HCT116 (cell line): Measurements from ENCODE around the gene ALDH9A1. TPM values are rescaled to one million over a fixed set of nuclear protein-coding genes. Genes with fewer than 3 reads are reported as not detected.

Source experiments
- ATAC-seq: fragments of 200-7000 bp; cut with Tn5 transposase; 2 replicates; pipeline ENCODE4 v1.9.1; 2020; ENCODE audit warnings: mild to moderate bottlenecking, moderate library complexity
- BruUV-seq: library from RNA; stranded (reverse); fragments of 400-500 nt; replicated peaks from 2 replicates; lab custom pipeline; 2021; lab: Mats Ljungman, UMichigan
- CTCF ChIA-PET: fragments of 300-600 bp; sonication (Branson Sonifier 250); formaldehyde crosslinking; loops from one replicate; lab custom pipeline; 2021; ENCODE audit warnings: antibody characterized with exemption; lab: Charles Lee
- POLR2A ChIA-PET: fragments of 300-600, 350-600 bp; sonication (Branson Sonifier 250); formaldehyde crosslinking; loops from one replicate; lab custom pipeline; 2021; ENCODE audit warnings: antibody characterized with exemption; lab: Charles Lee
- RAD21 ChIA-PET, 2 experiments: fragments of 300-600 bp; sonication (Branson Sonifier 250); formaldehyde crosslinking; loops; one replicate each; lab custom pipeline; 2023; ENCODE audit warnings: low total read pairs in 2 of 2; ENCODE audit not compliant: uncharacterized antibody in 2 of 2, unreplicated experiment in 2 of 2, low non-redundant PET in 1 of 2; lab: Charles Lee
- DNase-seq: peaks from one replicate; pipeline ENCODE4 v3.0.0-alpha.2; 2010; ENCODE audit warnings: low read depth, low spot score
- H2AFZ ChIP-seq: fragments of 200-600 bp; shearing (Covaris generic), sonication (generic); 2 replicates; pipeline ENCODE4 v1.6.1; 2017; ENCODE audit warnings: low read depth, mixed run types, mixed read lengths, antibody characterized with exemption, low read length; ENCODE audit not compliant: poor library complexity, severe bottlenecking
- H3K27ac ChIP-seq: 2 replicates; pipeline ENCODE4 v1.5.1; 2012; ENCODE audit warnings: low read depth, low read length
- H3K27me3 ChIP-seq: fragments of 200-600 bp; sonication (generic); 2 replicates; pipeline ENCODE4 v1.6.1; 2016; ENCODE audit warnings: mixed run types, low read length, mixed read lengths; ENCODE audit not compliant: insufficient read depth
- H3K36me3 ChIP-seq, 2 experiments: fragments of 200-500 bp in 1 of 2; fragments of 200-600 bp in 1 of 2; sonication (Bioruptor generic) in 1 of 2; sonication (generic) in 1 of 2; 2 replicates each; pipeline versions ENCODE4 v1.5.1 to v1.6.1; 2014 to 2016; ENCODE audit warnings: low read length in 2 of 2, inconsistent platforms in 1 of 2, mixed read lengths in 1 of 2, mixed run types in 1 of 2; ENCODE audit not compliant: insufficient read depth in 2 of 2, control insufficient read depth in 1 of 2
- H3K4me1 ChIP-seq, 2 experiments: fragments of 200-600 bp in 1 of 2; sonication (generic) in 1 of 2; 2 replicates each; pipeline versions ENCODE4 v1.5.1 to v1.6.1; 2012 to 2017; ENCODE audit warnings: low read length in 2 of 2, inconsistent platforms in 1 of 2, mild to moderate bottlenecking in 1 of 2, mixed read lengths in 1 of 2, mixed run types in 1 of 2, moderate library complexity in 1 of 2; ENCODE audit not compliant: insufficient read depth in 2 of 2, control insufficient read depth in 1 of 2
- H3K4me2 ChIP-seq: fragments of 200-600 bp; sonication (generic); 2 replicates; pipeline ENCODE4 v1.6.1; 2017; ENCODE audit warnings: mixed run types, low read length, mixed read lengths
- H3K4me3 ChIP-seq, 2 experiments: fragments of 200-600 bp in 1 of 2; sonication (generic) in 1 of 2; replicated peaks in 1 of 2; 2 replicates each; pipeline ENCODE4 v1.5.1; 2011 to 2016; ENCODE audit warnings: low read length in 2 of 2, control low read depth in 1 of 2, low read depth in 1 of 2, mild to moderate bottlenecking in 1 of 2, mixed read lengths in 1 of 2, mixed run types in 1 of 2
- H3K79me2 ChIP-seq: fragments of 200-600 bp; sonication (generic); 2 replicates; pipeline ENCODE4 v1.6.1; 2017; ENCODE audit warnings: mild to moderate bottlenecking, mixed run types, low read length, moderate library complexity, mixed read lengths; ENCODE audit not compliant: insufficient read depth
- H3K9ac ChIP-seq: fragments of 200-600 bp; sonication (generic); 2 replicates; pipeline ENCODE4 v1.6.1; 2016; ENCODE audit warnings: low read length, mixed read lengths
- H3K9me2 ChIP-seq: fragments of 200-600 bp; sonication (generic), shearing (Covaris generic); 2 replicates; pipeline ENCODE4 v1.6.1; 2017; ENCODE audit warnings: mixed run types, mild to moderate bottlenecking, moderate library complexity; ENCODE audit not compliant: insufficient read depth
- H3K9me3 ChIP-seq, 2 experiments: fragments of 200-500 bp in 1 of 2; fragments of 200-600 bp in 1 of 2; sonication (Bioruptor generic) in 1 of 2; sonication (generic) in 1 of 2; 2 replicates each; pipeline ENCODE4 v1.6.1; 2014 to 2017; ENCODE audit warnings: low read length in 2 of 2, mixed read lengths in 2 of 2, inconsistent platforms in 1 of 2, low read depth in 1 of 2, mild to moderate bottlenecking in 1 of 2, mixed run types in 1 of 2, moderate library complexity in 1 of 2; ENCODE audit not compliant: control insufficient read depth in 1 of 2, insufficient read depth in 1 of 2
- H4K20me1 ChIP-seq: fragments of 200-600 bp; sonication (generic), shearing (Covaris generic); 2 replicates; pipeline ENCODE4 v1.6.1; 2017; ENCODE audit warnings: mixed run types, mild to moderate bottlenecking, moderate library complexity; ENCODE audit not compliant: insufficient read depth
- ELF1 ChIP-seq: IDR thresholded peaks from 2 replicates; pipeline ENCODE4 v1.6.1; 2012; ENCODE audit warnings: low read depth, borderline replicate concordance
- EZH2 ChIP-seq: fragments of 200-600 bp; sonication (generic); IDR thresholded peaks from 2 replicates; pipeline ENCODE4 v1.6.1; 2017; ENCODE audit warnings: antibody characterized with exemption, mixed run types
- FOSL1 ChIP-seq: IDR thresholded peaks from 2 replicates; pipeline ENCODE4 v1.6.1; 2012; ENCODE audit warnings: low read depth
- POLR2A ChIP-seq: IDR thresholded peaks from 2 replicates; pipeline ENCODE4 v1.7.0; 2011; ENCODE audit warnings: borderline replicate concordance; ENCODE audit not compliant: insufficient read depth, insufficient read length; ENCODE audit errors: extremely low read depth
- POLR2AphosphoS5 ChIP-seq: IDR thresholded peaks from 2 replicates; pipeline ENCODE4 v1.6.1; 2011; ENCODE audit warnings: mild to moderate bottlenecking, low read depth, low read length, moderate library complexity
- SRF ChIP-seq: IDR thresholded peaks from 2 replicates; pipeline ENCODE4 v1.6.1; 2012; ENCODE audit warnings: low read depth
- intact Hi-C: fragments of 100-400 bp; cut with micrococcal nuclease; formaldehyde crosslinking; loops from 2 replicates; pipeline ENCODE4 v1.10.0; 2022
- total RNA-seq: library from RNA; stranded (reverse); gene quantifications from one replicate; pipeline ENCODE4 v1.2.1, GENCODE V29; 2021; ENCODE audit not compliant: unreplicated experiment
- TF ChIP-seq, protein P1 (sequence below): IDR thresholded peaks from 2 replicates; pipeline ENCODE4 v1.6.1; 2011; ENCODE audit warnings: mild to moderate bottlenecking, low read length, moderate library complexity; ENCODE audit not compliant: insufficient replicate concordance; ENCODE audit errors: extremely low read depth
- TF ChIP-seq, protein P2 (sequence below): IDR thresholded peaks from 2 replicates; pipeline ENCODE4 v1.6.1; 2012

ALDH9A1 gene
- total RNA-seq, 1 experiment from 2014 or later, result 46.0 TPM

DNA sequence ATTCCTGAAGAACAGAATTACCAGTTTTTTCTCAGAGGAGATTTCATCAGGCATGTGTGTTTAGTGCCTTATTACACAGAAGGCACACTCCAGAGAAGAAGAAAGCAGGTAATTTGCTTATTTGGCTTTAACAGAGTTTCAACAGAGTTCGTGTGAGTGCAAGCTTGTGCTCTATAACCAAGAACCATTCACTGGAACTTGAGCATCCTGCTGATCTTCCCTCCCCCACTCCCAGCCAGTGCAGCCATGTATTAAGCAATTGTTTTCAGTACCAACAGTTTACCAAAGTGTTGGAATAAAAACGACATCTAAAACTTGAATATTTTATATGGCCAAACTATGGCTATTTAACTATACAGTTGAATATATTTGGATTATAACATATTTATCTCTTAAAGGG lies 63.0 kb downstream of the ALDH9A1 start:
- CTCF ChIA-PET, result no interaction called here
- Histone ChIP-seq H3K4me2 (no peak overlapping the region), H3K36me3 (no peaks in the 10 kb centered on the region), H3K9me2 (no peaks in the 10 kb centered on the region), H2AFZ (no peak overlapping the region), H3K4me3 (no peak overlapping the region), H3K27ac (no peak overlapping the region), H3K79me2 (peaks cover 28% of the 10 kb centered on the region), H4K20me1 (no peaks in the 10 kb centered on the region), H3K4me1 (peaks cover 4 to 26% of the 10 kb centered on the region in 2 experiments; a peak in 3 of 4 replicates), H3K27me3 (no peaks in the 10 kb centered on the region), H3K9ac (no peak overlapping the region), H3K9me3 (no peaks in the 10 kb centered on the region)
- no peak for DNase-seq
- intact Hi-C loops, result no loop called here
- RAD21 ChIA-PET, result no interaction called here
- TF ChIP-seq EZH2 (no peak), SRF (no peak), POLR2AphosphoS5 (no peak), ELF1 (no peak), FOSL1 (no peak), POLR2A (no peak)
- TF ChIP-seq, protein P1, sequence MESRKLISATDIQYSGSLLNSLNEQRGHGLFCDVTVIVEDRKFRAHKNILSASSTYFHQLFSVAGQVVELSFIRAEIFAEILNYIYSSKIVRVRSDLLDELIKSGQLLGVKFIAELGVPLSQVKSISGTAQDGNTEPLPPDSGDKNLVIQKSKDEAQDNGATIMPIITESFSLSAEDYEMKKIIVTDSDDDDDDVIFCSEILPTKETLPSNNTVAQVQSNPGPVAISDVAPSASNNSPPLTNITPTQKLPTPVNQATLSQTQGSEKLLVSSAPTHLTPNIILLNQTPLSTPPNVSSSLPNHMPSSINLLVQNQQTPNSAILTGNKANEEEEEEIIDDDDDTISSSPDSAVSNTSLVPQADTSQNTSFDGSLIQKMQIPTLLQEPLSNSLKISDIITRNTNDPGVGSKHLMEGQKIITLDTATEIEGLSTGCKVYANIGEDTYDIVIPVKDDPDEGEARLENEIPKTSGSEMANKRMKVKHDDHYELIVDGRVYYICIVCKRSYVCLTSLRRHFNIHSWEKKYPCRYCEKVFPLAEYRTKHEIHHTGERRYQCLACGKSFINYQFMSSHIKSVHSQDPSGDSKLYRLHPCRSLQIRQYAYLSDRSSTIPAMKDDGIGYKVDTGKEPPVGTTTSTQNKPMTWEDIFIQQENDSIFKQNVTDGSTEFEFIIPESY, result no peak
- TF ChIP-seq, protein P2, sequence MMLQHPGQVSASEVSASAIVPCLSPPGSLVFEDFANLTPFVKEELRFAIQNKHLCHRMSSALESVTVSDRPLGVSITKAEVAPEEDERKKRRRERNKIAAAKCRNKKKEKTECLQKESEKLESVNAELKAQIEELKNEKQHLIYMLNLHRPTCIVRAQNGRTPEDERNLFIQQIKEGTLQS, result no peak
- ATAC-seq, result no peak
- POLR2A ChIA-PET, result no interaction called here
- BruUV-seq, result no TSS peak
